ENCODE results near the gene TTC33.

TTC33 gene

GRCh38 chr5:40614923-40615585 lies 140.7 kb downstream of the TTC33 start:
- no peak overlapping the region for H3K4me3 ChIP-seq (replicated peaks; ENCODE audit: low read depth, low read length)
- no peak for TF ChIP-seq CTCF (IDR thresholded peaks at IDR 0.05; ENCODE audit: low read length, missing control alignments)

GRCh38 chr5:40614466-40614865 lies 141.3 kb downstream of the TTC33 start:
- no peak for DNase-seq (ENCODE audit: low read depth)
- no peak overlapping the region for H3K4me3 ChIP-seq (replicated peaks; ENCODE audit: low read depth, low read length)
- TF ChIP-seq CTCF (IDR thresholded peaks at IDR 0.05; ENCODE audit: low read length, missing control alignments) = no peak

More at GRCh38 chr5:40614923-40615585, 140.7 kb downstream of the TTC33 start:
- no peak for DNase-seq (ENCODE audit: low read depth)

- DNase-seq (ENCODE audit: low read depth) = no peak
- H3K4me3 ChIP-seq (replicated peaks; ENCODE audit: low read depth, low read length) = no peak overlapping the region
- no peak for TF ChIP-seq CTCF (IDR thresholded peaks at IDR 0.05; ENCODE audit: low read length, missing control alignments)
These were observed 148.6 kb downstream of the TTC33 start for GRCh38 chr5:40607202-40607601.

GRCh38 chr5:40606077-40606765 lies 149.5 kb downstream of the TTC33 start:
- H3K4me3 ChIP-seq (replicated peaks; ENCODE audit: low read depth, low read length) = no peak overlapping the region
- no peak for TF ChIP-seq CTCF (IDR thresholded peaks at IDR 0.05; ENCODE audit: low read length, missing control alignments)
- no peak for DNase-seq (ENCODE audit: low read depth)

GRCh38 chr5:40605295-40605958 lies 150.3 kb downstream of the TTC33 start:
- no peak overlapping the region for H3K4me3 ChIP-seq (replicated peaks; ENCODE audit: low read depth, low read length)
- DNase-seq (ENCODE audit: low read depth) = peak; percentile 28
- TF ChIP-seq CTCF (IDR thresholded peaks at IDR 0.05; ENCODE audit: low read length, missing control alignments) = no peak

- H3K4me3 ChIP-seq (replicated peaks; ENCODE audit: low read depth, low read length) = no peak overlapping the region
- DNase-seq (ENCODE audit: low read depth) = no peak
- TF ChIP-seq CTCF (IDR thresholded peaks at IDR 0.05; ENCODE audit: low read length, missing control alignments) = no peak
These were observed 152.4 kb downstream of the TTC33 start for GRCh38 chr5:40603378-40603777.

Data from fibroblast of pulmonary artery (primary cell).